Effector memory CD8-positive, alpha-beta T cell (primary cell): ENCODE data around the gene EPN1.

Experiments
- ATAC-seq: fragments of 150-1000 bp; cut with Tn5 transposase; replicated peaks from 2 replicates; pipeline ENCODE4 v1.10.0; 2021; ENCODE audit warnings: mild to moderate bottlenecking, moderate library complexity
- DNase-seq, 3 experiments: peaks; one replicate each; pipeline ENCODE4 v3.0.0; 2021
- H3K27ac Mint-ChIP-seq, 2 donors: one replicate each; pipeline ENCODE4 v1.8.0; 2022; ENCODE audit warnings: mild to moderate bottlenecking in 2 of 2, mixed read lengths in 2 of 2, moderate library complexity in 2 of 2
- H3K27me3 Mint-ChIP-seq, 2 donors: one replicate each; pipeline ENCODE4 v1.8.0; 2022; ENCODE audit warnings: mixed read lengths in 2 of 2
- H3K36me3 Mint-ChIP-seq: one replicate; pipeline ENCODE4 v1.8.0; 2022; ENCODE audit warnings: mild to moderate bottlenecking, moderate library complexity, mixed read lengths; ENCODE audit not compliant: insufficient read depth
- H3K4me1 Mint-ChIP-seq, 2 donors: one replicate each; pipeline ENCODE4 v1.8.0; 2022; ENCODE audit warnings: low read depth in 2 of 2, mixed read lengths in 2 of 2
- H3K4me3 Mint-ChIP-seq, 2 donors: one replicate each; pipeline ENCODE4 v1.8.0; 2022; ENCODE audit warnings: mild to moderate bottlenecking in 2 of 2, mixed read lengths in 2 of 2, moderate library complexity in 2 of 2
- H3K9me3 Mint-ChIP-seq, 2 donors: one replicate each; pipeline ENCODE4 v1.8.0; 2022; ENCODE audit warnings: mixed read lengths in 2 of 2

Gene EPN1

DNA sequence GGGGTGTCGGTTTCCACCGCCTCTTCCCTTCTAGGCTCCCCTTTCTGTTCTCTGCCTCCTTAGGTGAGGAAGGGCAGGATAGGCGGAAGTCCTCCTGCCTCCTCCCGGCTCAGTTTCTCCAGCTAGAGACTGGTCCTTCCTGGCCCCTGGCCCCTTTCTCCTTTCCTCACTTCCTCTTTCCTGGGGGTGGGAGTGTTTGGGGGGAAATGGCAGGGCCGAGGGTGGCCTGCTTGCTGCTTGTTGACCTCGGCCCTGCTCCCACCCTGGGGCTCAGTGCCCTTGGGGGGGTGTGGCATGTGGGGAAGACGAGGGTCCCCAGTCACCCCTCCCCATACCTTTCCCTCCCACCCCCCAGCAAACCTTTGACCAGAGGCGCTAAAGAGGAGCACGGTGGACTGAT lies 15.2 kb upstream of the EPN1 start:
- H3K27ac Mint-ChIP-seq: peak overlapping the region; percentile 82 to 88

DNA sequence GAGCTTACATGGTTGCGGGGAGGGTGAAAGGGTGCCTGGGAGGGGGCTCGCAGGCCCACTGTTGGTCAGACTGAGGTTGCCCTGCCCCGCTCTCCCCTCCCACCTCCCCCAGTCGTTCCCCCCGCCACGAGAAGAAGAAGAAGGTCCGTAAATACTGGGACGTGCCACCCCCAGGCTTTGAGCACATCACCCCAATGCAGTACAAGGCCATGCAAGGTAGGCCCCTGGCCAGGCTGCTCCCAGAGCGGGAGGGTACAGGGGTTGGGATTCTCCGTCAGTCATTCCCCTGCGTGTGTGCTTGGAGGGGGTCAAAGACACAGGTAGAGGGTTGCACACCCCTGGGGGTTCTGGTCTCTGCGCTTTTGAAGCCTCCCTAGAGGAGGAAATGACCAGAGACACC lies 14.6 kb upstream of the EPN1 start:
- Mint-ChIP-seq H3K36me3 (peaks cover 75% of the 10 kb centered on the region), H3K9me3 (no peaks in the 10 kb centered on the region), H3K27me3 (no peaks in the 10 kb centered on the region), H3K27ac (peak overlapping the region in 1 of 2 donors; percentile 82), H3K4me3 (no peak overlapping the region), H3K4me1 (peaks cover 56% of the 10 kb centered on the region in 2 donors)
- DNase-seq (no peak), ATAC-seq (no peak)

More for the DNA sequence above, 15.2 kb upstream of the EPN1 start:
- no peaks in the 10 kb centered on the region for H3K27me3 Mint-ChIP-seq
- peak overlapping the region; percentile 69 to 90 for H3K4me3 Mint-ChIP-seq
- no peaks in the 10 kb centered on the region for H3K9me3 Mint-ChIP-seq
- DNase-seq (no peak), ATAC-seq (no peak)
- H3K36me3 Mint-ChIP-seq: peaks cover 76% of the 10 kb centered on the region
- peaks cover 53 to 56% of the 10 kb centered on the region in 2 donors for H3K4me1 Mint-ChIP-seq

DNA sequence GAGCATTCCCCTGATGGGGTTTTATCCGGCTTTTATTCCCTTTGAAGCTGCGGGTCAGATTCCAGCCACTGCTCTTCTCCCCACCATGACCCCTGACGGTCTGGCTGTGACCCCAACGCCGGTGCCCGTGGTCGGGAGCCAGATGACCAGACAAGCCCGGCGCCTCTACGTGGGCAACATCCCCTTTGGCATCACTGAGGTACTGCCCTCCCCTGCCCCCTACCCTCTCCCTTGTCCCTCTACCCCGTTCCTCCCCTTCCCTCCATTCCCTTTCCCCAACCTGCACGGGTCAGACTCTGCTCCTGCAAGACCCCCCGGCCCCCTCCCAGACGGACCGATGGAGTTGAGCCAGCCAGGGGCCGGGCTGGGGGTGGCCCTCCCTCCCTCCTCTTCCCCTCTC lies 14.0 kb upstream of the EPN1 start:
- no peaks in the 10 kb centered on the region for H3K9me3 Mint-ChIP-seq
- H3K27me3 Mint-ChIP-seq: no peaks in the 10 kb centered on the region
- no peak overlapping the region for H3K4me3 Mint-ChIP-seq
- no peak for DNase-seq
- peak overlapping the region in 1 of 2 donors; percentile 82 for H3K27ac Mint-ChIP-seq
- peaks cover 77% of the 10 kb centered on the region for H3K36me3 Mint-ChIP-seq
- no peak for ATAC-seq
- peaks cover 52 to 54% of the 10 kb centered on the region in 2 donors for H3K4me1 Mint-ChIP-seq

- H3K9me3 Mint-ChIP-seq: no peaks in the 10 kb centered on the region
- no peak for DNase-seq
- ATAC-seq: no peak
- H3K4me1 Mint-ChIP-seq: peaks cover 44 to 52% of the 10 kb centered on the region in 2 donors
- H3K36me3 Mint-ChIP-seq: peaks cover 78% of the 10 kb centered on the region
- H3K27ac Mint-ChIP-seq: peak overlapping the region in 1 of 2 donors; percentile 35
- no peaks in the 10 kb centered on the region for H3K27me3 Mint-ChIP-seq
- no peak overlapping the region for H3K4me3 Mint-ChIP-seq
These were observed 13.2 kb upstream of the EPN1 start for GRCh38 chr19:55661826-55662225.

GRCh38 chr19:55663846-55664536 lies 11.0 kb upstream of the EPN1 start:
- ATAC-seq (no peak), DNase-seq (no peak)
- Mint-ChIP-seq H3K9me3 (no peaks in the 10 kb centered on the region), H3K27me3 (no peaks in the 10 kb centered on the region), H3K36me3 (peaks cover 88% of the 10 kb centered on the region), H3K4me3 (peak overlapping the region in 1 of 2 donors; percentile 37), H3K27ac (peak overlapping the region; percentile 38 to 66), H3K4me1 (peaks cover 29 to 42% of the 10 kb centered on the region in 2 donors)

DNA sequence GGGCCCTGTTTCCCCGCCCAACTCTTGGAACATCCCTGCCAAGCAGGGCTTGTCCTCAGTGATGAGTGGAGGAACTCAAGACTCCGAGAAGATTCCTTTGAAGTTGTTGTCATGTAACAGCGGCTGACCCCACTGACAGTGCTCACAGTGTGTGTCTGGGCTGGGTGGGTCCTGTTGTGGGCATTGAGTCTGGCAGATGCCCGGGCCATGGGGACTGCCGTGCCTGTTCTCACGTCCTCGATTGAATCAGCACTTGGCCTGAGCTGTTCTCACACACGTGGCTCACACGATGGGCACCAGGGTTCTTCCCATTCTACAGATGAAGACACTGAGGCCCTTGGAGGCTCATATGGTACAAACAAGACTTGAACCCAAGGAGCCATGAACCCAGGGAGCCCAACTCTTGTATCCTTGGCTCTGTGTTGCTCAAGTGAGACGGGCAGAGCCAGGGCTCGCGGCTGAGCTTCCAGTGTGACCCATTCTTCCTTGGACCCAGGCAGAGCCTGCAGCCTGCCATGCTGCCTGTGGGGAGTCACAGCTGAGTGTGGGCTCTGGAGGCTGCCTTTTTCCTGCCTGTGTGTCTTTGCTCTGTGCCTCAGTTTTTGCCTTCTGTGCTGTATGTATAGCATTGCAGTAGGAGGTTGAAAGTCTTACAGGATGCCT lies 8.6 kb upstream of the EPN1 start:
- peaks cover 92% of the 10 kb centered on the region for H3K36me3 Mint-ChIP-seq

DNA sequence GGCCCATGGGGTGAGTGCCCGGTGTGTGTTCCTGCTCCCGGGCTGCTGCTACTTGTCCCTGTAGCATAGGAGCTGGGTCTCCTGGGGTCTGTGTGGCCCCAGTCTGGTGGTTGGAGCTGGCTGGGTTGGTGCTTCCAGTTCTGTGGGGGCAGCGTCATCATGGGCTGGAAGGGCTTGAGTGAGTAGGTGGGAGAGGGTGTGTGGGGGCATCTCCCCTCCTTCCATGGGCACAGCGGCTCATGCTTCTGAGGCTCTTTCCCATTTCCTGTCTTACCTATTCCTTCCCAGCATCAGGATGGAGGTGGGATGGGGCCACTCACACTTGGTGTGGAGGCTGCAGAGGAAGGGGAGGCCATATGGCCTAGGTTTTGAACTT lies 8.0 kb upstream of the EPN1 start:
- DNase-seq (no peak), ATAC-seq (no peak)
- Mint-ChIP-seq H3K4me1 (peaks cover 22 to 41% of the 10 kb centered on the region in 2 donors), H3K9me3 (no peaks in the 10 kb centered on the region), H3K36me3 (peaks cover 92% of the 10 kb centered on the region), H3K4me3 (no peak overlapping the region), H3K27me3 (no peaks in the 10 kb centered on the region), H3K27ac (peak overlapping the region in 1 of 2 donors; percentile 65)

More for the DNA sequence above, 8.6 kb upstream of the EPN1 start:
- no peaks in the 10 kb centered on the region for H3K9me3 Mint-ChIP-seq
- no peak overlapping the region for H3K4me3 Mint-ChIP-seq
- peaks cover 24 to 42% of the 10 kb centered on the region in 2 donors for H3K4me1 Mint-ChIP-seq
- ATAC-seq (no peak), DNase-seq (no peak)
- peak overlapping the region in 1 of 2 donors; percentile 65 for H3K27ac Mint-ChIP-seq
- H3K27me3 Mint-ChIP-seq: no peaks in the 10 kb centered on the region

GRCh38 chr19:55667511-55667910 lies 7.5 kb upstream of the EPN1 start:
- no peak for DNase-seq
- no peaks in the 10 kb centered on the region for H3K27me3 Mint-ChIP-seq

GRCh38 chr19:55667958-55668357 lies 7.1 kb upstream of the EPN1 start:
- Mint-ChIP-seq H3K9me3 (no peaks in the 10 kb centered on the region), H3K4me3 (no peak overlapping the region), H3K27ac (peak overlapping the region in 1 of 2 donors; percentile 65), H3K36me3 (peaks cover 92% of the 10 kb centered on the region), H3K27me3 (no peaks in the 10 kb centered on the region), H3K4me1 (peaks cover 20 to 37% of the 10 kb centered on the region in 2 donors)
- ATAC-seq (no peak), DNase-seq (no peak)

More at GRCh38 chr19:55667511-55667910, 7.5 kb upstream of the EPN1 start:
- Mint-ChIP-seq H3K27ac (peak overlapping the region in 1 of 2 donors; percentile 65), H3K4me1 (peaks cover 20 to 40% of the 10 kb centered on the region in 2 donors), H3K36me3 (peaks cover 92% of the 10 kb centered on the region), H3K9me3 (no peaks in the 10 kb centered on the region), H3K4me3 (no peak overlapping the region)
- no peak for ATAC-seq

GRCh38 chr19:55668603-55669348 lies 6.2 kb upstream of the EPN1 start:
- Mint-ChIP-seq H3K9me3 (no peaks in the 10 kb centered on the region), H3K4me1 (peaks cover 24 to 32% of the 10 kb centered on the region in 2 donors), H3K27ac (no peak overlapping the region), H3K27me3 (no peaks in the 10 kb centered on the region), H3K4me3 (no peak overlapping the region), H3K36me3 (peaks cover 92% of the 10 kb centered on the region)
- ATAC-seq: no peak
- no peak for DNase-seq

DNA sequence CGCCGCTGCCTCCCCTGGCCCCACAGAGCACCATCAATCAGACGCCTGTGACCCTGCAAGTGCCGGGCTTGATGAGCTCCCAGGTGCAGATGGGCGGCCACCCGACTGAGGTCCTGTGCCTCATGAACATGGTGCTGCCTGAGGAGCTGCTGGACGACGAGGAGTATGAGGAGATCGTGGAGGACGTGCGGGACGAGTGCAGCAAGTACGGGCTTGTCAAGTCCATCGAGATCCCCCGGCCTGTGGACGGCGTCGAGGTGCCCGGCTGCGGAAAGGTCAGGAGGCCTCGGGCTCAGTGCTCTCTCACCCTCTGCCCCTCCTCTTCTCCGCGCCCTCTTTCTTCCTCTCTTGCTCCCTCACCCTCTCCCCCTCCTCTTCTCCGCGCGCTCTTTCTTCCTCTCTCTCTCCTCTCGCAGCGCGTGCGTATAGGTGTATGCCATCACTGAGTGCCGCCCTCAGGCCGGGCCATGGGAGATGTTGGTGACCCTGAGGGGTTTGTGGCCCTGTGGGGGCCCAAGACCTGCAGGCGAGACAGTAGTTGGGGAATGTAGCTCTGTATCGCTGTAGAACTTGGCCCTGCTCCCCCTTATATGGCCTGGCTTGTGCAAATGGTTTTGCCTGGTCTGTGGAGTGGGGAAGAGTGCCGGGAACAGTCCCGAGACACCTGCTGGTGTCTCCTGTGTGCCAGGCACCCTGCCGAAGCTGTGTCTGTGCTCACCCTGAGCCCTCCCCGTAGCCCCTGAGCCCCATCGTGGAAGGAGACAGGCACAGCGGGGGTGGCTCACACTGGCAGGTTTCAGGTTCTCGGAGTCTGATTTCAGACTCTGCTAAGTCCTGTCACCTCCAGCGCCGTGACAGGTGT lies 5.4 kb upstream of the EPN1 start:
- H3K36me3 Mint-ChIP-seq: peaks cover 92% of the 10 kb centered on the region
- DNase-seq (no peak), ATAC-seq (no peak)
- H3K27ac Mint-ChIP-seq: peak overlapping the region in 1 of 2 donors; percentile 87
- H3K9me3 Mint-ChIP-seq: no peaks in the 10 kb centered on the region
- no peak overlapping the region for H3K4me3 Mint-ChIP-seq
- no peaks in the 10 kb centered on the region for H3K27me3 Mint-ChIP-seq
- H3K4me1 Mint-ChIP-seq: peaks cover 22 to 29% of the 10 kb centered on the region in 2 donors

- DNase-seq (no peak), ATAC-seq (no peak)
These were observed 4.6 kb upstream of the EPN1 start for GRCh38 chr19:55670280-55671053.

More at GRCh38 chr19:55670280-55671053, 4.6 kb upstream of the EPN1 start:
- Mint-ChIP-seq H3K4me1 (peaks cover 24 to 28% of the 10 kb centered on the region in 2 donors), H3K27me3 (no peaks in the 10 kb centered on the region), H3K4me3 (no peak overlapping the region), H3K36me3 (peaks cover 92% of the 10 kb centered on the region), H3K9me3 (no peaks in the 10 kb centered on the region), H3K27ac (peak overlapping the region in 1 of 2 donors; percentile 70)
